Measurements from ENCODE around the gene TESMIN. TPM values are rescaled to one million over a fixed set of nuclear protein-coding genes. Genes with fewer than 3 reads are reported as not detected.

The TESMIN gene
- polyA plus RNA-seq, 1 experiment, result 0.79 TPM

DNA sequence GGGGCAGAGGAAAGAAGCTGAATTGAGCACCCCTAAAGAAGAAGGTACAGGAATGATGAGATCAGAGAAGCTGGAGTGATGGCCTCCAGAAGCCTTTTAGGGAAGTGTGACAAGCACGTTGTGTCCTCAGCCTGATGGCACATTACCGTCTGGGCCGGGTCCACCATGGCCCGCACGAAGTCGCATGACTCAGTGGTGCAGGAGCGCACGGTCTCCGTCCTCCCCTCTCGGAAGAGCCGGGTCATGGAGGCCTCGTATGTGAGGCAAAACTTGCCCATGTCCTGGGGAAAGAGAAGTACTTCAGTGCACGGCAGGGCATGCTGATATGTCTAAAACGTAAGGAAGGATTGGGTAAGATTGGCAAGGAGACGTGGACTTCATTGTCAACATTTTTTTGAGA lies 11.2 kb upstream of the TESMIN start:
- H3K27me3 ChIP-seq (ENCODE audit: control insufficient read depth, insufficient read depth, low read length), result no peaks in the 10 kb centered on the region
- TF ChIP-seq, protein P1, sequence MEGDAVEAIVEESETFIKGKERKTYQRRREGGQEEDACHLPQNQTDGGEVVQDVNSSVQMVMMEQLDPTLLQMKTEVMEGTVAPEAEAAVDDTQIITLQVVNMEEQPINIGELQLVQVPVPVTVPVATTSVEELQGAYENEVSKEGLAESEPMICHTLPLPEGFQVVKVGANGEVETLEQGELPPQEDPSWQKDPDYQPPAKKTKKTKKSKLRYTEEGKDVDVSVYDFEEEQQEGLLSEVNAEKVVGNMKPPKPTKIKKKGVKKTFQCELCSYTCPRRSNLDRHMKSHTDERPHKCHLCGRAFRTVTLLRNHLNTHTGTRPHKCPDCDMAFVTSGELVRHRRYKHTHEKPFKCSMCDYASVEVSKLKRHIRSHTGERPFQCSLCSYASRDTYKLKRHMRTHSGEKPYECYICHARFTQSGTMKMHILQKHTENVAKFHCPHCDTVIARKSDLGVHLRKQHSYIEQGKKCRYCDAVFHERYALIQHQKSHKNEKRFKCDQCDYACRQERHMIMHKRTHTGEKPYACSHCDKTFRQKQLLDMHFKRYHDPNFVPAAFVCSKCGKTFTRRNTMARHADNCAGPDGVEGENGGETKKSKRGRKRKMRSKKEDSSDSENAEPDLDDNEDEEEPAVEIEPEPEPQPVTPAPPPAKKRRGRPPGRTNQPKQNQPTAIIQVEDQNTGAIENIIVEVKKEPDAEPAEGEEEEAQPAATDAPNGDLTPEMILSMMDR (IDR thresholded peaks at IDR 0.05; ENCODE audit: low read depth, low read length), result no peak
- CTCF ChIA-PET, result no interaction called here
- no peak overlapping the region for H3K27ac ChIP-seq (ENCODE audit: low read depth, low read length)
- no peak for DNase-seq (ENCODE audit: low read depth, low spot score)
- no peak overlapping the region for H3K4me3 ChIP-seq (ENCODE audit: low read depth, low read length)
- H3K9me3 ChIP-seq (ENCODE audit: control insufficient read depth, insufficient read depth, low read length), result no peaks in the 10 kb centered on the region; the same call in 1 of the 2 replicates
- POLR2A ChIA-PET, result no interaction called here

DNA sequence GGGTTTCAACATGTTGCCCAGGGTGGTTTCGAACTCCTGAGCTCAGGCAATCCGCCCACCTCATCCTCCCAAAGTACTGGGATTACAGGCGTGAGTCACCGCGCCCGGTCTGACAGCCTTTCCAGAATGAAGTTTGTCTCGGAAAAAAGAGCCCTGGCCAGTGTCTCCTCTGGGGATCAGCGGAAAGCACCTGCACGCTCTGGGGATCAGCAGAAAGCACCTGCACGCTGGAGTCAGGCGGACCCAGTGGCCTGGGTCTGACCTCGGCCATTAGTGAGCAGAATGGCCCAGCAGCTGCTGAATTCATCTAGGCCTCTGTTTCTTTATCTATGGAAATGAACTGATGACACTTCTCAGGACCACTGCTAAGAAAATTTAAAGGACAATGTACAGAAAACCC lies 10.5 kb upstream of the TESMIN start:
- TF ChIP-seq, protein P1 (IDR thresholded peaks at IDR 0.05; ENCODE audit: low read depth, low read length), result no peak
- ChIA-PET POLR2A (no interaction called here), CTCF (no interaction called here)
- no peak for DNase-seq (ENCODE audit: low read depth, low spot score)
- Histone ChIP-seq H3K27ac (ENCODE audit: low read depth, low read length) (no peak overlapping the region), H3K4me3 (ENCODE audit: low read depth, low read length) (no peak overlapping the region), H3K27me3 (ENCODE audit: control insufficient read depth, insufficient read depth, low read length) (no peaks in the 10 kb centered on the region), H3K9me3 (ENCODE audit: control insufficient read depth, insufficient read depth, low read length) (no peaks in the 10 kb centered on the region; the same call in 1 of the 2 replicates)

- Histone ChIP-seq H3K4me3 (ENCODE audit: low read depth, low read length) (no peak overlapping the region), H3K27ac (ENCODE audit: low read depth, low read length) (no peak overlapping the region), H3K27me3 (ENCODE audit: control insufficient read depth, insufficient read depth, low read length) (no peaks in the 10 kb centered on the region), H3K9me3 (ENCODE audit: control insufficient read depth, insufficient read depth, low read length) (no peaks in the 10 kb centered on the region; the same call in 1 of the 2 replicates)
- POLR2A ChIA-PET, result no interaction called here
- TF ChIP-seq, protein P1 (IDR thresholded peaks at IDR 0.05; ENCODE audit: low read depth, low read length), result no peak
- CTCF ChIA-PET, result no interaction called here
- no peak for DNase-seq (ENCODE audit: low read depth, low spot score)
Observed at GRCh38 chr11:68759991-68760390, 8.7 kb upstream of the TESMIN start.

DNA sequence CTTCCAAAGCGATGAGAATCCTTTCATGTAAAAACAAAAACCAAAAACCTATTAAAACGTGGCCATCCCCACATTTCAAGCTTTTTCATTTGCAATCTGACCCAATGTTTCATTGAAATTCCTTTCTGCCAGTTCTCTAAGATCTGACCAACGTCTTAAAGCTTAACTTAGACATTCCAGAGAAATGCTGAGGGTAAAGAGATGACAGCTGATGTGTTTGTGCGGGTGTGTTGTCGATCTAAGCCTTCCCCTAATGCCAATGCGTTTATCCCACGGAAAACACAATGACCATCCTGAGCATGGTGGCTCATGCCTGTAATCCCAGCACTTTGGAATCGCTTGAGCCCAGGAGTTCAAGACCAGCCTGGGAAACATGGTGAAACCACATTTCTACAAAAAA lies 6.4 kb upstream of the TESMIN start:
- no peak overlapping the region for H3K4me3 ChIP-seq (ENCODE audit: low read depth, low read length)
- POLR2A ChIA-PET, result no interaction called here
- CTCF ChIA-PET, result interaction anchor here (0.6 kb wide), 1 partner anchor 93 kb away, joined by 3 read pairs; no protein-coding TSS in a partner anchor
- H3K9me3 ChIP-seq (ENCODE audit: control insufficient read depth, insufficient read depth, low read length), result no peaks in the 10 kb centered on the region
- no peak for DNase-seq (ENCODE audit: low read depth, low spot score)
- no peaks in the 10 kb centered on the region for H3K27me3 ChIP-seq (ENCODE audit: control insufficient read depth, insufficient read depth, low read length)
- TF ChIP-seq, protein P1 (IDR thresholded peaks at IDR 0.05; ENCODE audit: low read depth, low read length), result no peak
- H3K27ac ChIP-seq (ENCODE audit: low read depth, low read length), result no peak overlapping the region

- no peak overlapping the region for H3K4me3 ChIP-seq (ENCODE audit: low read depth, low read length)
- CTCF ChIA-PET, result no interaction called here
- POLR2A ChIA-PET, result no interaction called here
- TF ChIP-seq, protein P1 (IDR thresholded peaks at IDR 0.05; ENCODE audit: low read depth, low read length), result no peak
- no peak overlapping the region for H3K27ac ChIP-seq (ENCODE audit: low read depth, low read length)
- H3K9me3 ChIP-seq (ENCODE audit: control insufficient read depth, insufficient read depth, low read length), result no peaks in the 10 kb centered on the region
- no peaks in the 10 kb centered on the region for H3K27me3 ChIP-seq (ENCODE audit: control insufficient read depth, insufficient read depth, low read length)
- DNase-seq (ENCODE audit: low read depth, low spot score), result no peak
Observed at GRCh38 chr11:68756171-68756766, 4.9 kb upstream of the TESMIN start.
